Stimulated activated CD8-positive, alpha-beta memory T cell treated with anti-CD3 and anti-CD28 coated beads, Interleukin-12 subunit alpha, Interleukin-12 subunit beta, amount 100 ng/mL, for 1 hour (primary cell): ENCODE measurements around the gene DHX57.
"Not testable (repeated sequence)": the region's sequence is repeated elsewhere in the genome, so short reads cannot be mapped to it uniquely, and the experiment has no call there.

Source experiments
- DNase-seq: peaks from one replicate; pipeline ENCODE4 v3.0.0-alpha.2; 2020; ENCODE audit warnings: low read depth

DHX57 gene

GRCh38 chr2:38797250-38797676 is 78.5 kb downstream of the DHX57 start:
- DNase-seq: no peak

GRCh38 chr2:38795016-38795415 is 80.7 kb downstream of the DHX57 start:
- DNase-seq: not testable (repeated sequence)

DNA sequence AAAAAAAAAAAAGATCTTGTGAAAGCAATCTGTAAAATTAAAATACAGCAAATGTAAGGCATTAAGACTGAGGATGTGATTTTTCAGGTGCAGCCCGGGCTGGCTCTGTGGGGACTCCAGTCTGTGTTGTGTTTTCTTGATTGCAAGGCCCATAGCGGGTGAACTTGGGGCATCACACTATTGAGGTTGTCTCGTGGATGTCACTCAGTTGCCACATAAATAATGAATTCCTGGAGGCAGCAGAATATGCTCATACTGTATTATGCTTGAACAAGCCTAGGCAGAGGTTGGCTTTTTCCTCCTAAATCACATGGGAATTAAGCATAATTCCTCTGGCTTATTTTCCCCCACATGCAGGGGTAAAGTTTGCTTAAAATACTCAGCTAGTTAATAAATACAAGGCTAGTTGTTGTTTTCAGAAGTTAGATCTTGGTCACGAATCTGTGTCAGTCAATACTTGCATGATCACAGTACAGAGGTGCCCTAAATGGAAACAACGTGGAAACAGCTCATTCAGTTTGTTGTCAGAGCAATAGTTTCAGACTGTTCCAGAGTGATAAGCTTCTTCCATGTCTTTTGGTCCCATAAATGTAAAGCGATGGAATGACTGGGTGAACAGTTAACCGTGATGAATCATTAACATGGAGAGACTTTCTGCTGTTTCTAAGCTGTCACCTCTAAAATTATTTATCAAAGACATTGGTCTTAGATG is 81.3 kb downstream of the DHX57 start:
- DNase-seq: no peak

GRCh38 chr2:38793511-38793910 is 82.2 kb downstream of the DHX57 start:
- DNase-seq: no peak

- no peak for DNase-seq
Measured at GRCh38 chr2:38792751-38793150, 83.0 kb downstream of the DHX57 start.

GRCh38 chr2:38792321-38792720 is 83.4 kb downstream of the DHX57 start:
- not testable (repeated sequence) for DNase-seq

GRCh38 chr2:38791744-38792143 is 84.0 kb downstream of the DHX57 start:
- DNase-seq: no peak

DNA sequence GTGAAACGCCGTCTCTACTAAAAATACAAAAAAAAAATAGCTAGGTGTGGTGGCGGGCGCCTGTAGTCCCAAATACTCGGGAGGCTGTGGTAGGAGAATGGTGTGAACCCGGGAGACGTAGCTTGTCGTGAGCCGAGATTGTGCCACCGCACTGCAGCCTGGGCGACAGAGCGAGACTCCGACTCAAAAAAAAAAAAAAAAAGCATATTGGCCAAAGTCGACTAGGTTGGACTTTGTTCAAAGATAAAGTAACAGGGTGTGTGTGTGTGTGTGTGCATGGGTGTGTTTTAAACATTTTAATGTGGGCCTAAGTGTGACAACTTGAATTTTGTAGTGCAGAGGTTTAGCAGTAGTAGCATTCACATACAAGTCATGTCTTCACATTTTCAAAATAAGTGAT is 86.0 kb downstream of the DHX57 start:
- no peak for DNase-seq

DNA sequence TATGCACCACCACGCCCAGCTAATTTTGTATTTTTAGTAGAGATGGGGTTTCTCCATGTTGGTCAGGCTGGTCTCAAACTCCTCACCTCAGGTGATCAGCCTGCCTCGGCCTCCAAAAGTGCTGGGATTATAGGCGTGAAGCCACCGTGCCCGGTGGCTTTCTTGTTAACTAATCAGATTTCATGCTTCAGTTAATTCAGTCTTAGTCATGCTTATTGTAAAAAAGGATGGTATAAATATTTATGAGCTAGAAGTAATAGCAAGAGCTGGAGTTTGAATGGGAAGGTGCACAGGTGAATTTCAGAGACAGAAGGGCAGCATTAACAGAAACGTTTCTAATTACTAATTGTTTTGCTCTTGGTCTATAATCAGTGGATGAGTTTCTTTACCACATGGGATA is 87.4 kb downstream of the DHX57 start:
- no peak for DNase-seq

- no peak for DNase-seq
Measured at GRCh38 chr2:38783586-38783985, 92.1 kb downstream of the DHX57 start.

- DNase-seq: no peak
Measured at GRCh38 chr2:38778687-38779082, 97.0 kb downstream of the DHX57 start.

DNA sequence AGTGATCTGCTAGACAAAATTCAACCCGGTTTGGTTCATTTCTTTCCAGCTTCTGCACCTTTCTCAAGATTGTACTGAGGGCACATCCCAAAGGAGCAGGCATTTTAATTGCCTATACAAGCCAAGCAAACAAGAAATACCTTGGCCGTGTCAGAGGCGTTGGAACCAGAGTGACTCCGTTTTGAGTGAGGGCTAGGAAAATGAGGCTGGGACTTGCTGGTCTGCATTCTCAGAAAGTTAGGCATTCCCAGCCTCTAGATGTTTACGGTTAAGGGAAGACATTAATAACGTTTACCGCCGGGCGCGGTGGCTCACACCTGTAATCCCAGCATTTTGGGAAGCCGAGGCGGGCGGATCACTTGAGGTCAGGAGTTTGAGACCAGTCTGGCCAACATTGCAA is 99.2 kb downstream of the DHX57 start:
- no peak for DNase-seq

- no peak for DNase-seq
Measured at GRCh38 chr2:38775921-38776225, 99.9 kb downstream of the DHX57 start.

- DNase-seq: no peak
Measured at GRCh38 chr2:38775097-38775920, 100.4 kb downstream of the DHX57 start.

DNA sequence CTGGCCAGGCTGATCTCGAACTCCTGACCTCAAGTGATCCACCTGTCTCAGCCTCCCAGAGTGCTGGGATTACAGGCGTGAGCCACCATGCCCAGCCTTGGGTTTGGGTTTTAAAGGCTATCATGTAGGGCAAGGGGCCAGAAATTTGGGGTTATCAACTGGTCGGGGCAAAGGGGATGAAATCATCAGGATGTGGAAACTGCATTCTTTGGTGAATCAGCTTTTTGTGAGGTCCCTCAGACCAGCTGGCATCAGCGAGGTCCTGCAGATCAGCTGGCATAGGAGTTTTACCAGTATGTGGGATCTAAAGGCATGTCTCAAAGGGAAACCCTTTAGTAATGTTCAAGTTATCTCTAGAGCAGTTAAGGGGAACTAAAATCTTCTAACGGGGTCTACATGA is 104.1 kb downstream of the DHX57 start:
- DNase-seq: no peak

DNA sequence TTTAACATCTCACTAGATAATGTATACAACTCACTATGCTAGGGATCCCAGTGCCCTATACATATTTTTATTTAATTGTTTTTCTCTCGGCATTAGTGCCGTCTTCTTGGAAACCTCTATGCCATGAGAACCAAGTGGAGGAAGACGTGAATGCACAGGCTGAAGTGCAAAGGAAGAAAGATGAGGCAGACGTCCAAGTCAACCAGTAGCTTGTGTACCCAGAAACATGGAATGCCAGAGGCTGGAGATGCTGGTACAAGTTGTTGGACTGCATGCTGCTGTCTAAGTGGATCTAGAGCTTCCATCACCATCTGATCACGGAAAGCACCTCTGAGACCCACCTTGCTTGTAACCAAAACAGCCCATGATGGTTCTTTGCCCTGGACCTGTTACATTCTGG is 110.2 kb downstream of the DHX57 start:
- no peak for DNase-seq

GRCh38 chr2:38765149-38765548 is 110.6 kb downstream of the DHX57 start:
- DNase-seq: no peak

DNA sequence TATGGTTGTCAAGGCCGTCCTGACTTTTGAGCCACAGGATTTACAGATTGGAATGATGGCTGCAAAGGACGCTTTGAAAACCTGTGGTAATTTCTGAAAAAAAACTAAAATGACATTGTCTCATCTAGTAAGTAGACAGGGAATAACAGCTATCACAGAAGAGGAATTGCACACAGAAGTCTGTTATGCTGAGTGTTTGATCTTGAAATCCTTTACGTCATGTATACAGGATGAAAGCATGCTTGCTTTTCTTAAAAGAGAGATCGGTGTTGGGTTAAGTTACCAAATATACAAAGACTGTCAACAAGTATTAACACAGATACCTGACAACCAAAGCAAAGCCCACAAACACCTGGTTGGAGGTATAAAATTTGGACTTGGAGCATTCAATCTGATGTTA is 112.0 kb downstream of the DHX57 start:
- DNase-seq: no peak

GRCh38 chr2:38763228-38763627 is 112.5 kb downstream of the DHX57 start:
- DNase-seq: no peak

DNA sequence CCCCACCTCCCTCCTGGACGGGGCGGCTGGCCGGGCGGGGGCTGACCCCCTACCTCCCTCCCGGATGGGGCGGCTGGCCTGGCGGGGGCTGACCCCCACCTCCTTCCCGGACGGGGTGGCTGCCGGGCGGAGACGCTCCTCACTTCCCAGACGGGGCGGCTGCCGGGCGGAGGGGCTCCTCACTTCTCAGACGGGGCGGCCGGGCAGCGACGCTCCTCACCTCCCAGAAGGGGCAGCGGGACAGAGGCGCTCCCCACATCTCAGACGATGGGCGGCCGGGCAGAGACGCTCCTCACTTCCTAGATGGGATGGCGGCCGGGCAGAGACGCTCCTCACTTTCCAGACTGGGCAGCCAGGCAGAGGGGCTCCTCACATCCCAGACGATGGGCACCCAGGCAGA is 119.8 kb downstream of the DHX57 start:
- DNase-seq: not testable (repeated sequence)

GRCh38 chr2:38754506-38754905 is 121.2 kb downstream of the DHX57 start:
- no peak for DNase-seq

DNA sequence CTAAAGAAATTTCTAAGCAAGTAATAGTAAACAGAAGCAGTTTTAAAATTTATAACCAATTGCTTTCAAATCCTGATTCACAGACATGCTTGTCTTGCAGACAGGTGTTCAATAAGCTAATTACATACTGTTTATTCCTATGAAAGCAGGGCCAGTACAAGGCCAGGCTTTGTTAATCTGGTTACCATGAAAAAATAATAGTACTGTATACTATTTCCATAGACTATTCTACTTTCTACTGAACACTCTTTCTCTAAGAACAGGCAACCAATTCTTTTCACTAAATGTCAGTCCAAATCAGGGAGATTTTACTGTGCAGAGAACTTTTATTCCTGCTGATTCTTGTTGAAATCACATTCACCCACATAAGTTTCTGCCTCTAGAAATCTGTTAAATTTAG is 121.7 kb downstream of the DHX57 start:
- no peak for DNase-seq

DNA sequence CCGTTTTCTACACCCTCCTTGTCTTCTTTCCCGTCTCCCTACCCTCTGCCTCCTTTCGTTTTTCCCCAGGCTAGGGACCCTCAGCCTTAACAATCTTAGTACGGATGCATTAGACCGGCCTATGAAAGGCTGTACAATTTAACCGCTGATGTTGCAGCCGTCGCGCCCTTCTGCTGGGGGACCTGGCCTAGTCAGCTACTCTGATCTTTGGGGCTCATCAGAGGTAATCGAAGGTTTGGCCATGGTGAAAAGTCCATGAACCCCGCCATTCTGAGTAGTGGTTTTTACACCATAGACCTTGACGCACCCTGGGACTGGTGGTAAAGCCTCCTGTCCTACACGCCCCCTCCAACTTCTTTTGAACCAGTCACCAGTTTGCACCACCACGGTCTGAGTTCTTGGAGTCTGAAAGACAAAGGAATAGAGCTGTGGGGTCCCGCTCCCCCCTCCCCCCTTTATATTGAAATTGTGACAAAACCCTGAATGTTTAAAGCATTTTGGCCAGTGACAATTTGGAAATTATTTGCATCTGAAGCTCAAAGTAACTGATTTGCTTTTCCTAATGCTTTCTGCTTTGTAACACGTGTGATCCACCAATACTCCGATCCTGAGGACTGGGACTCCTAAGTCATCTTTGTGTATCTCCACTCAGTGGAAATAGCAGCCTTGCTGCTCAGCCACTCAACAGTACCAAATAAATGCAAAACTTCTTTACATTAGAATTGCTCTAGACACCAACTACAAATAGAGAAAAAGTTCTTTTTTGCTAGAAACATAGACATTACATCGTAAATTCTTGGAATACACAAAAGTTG is 123.9 kb downstream of the DHX57 start:
- DNase-seq: no peak
